HepG2 (cell line): Measurements from ENCODE around the gene BCL2. TPM values are rescaled to one million over a fixed set of nuclear protein-coding genes. Genes with fewer than 3 reads are reported as not detected.

Experiments
- ATAC-seq: fragments of 200-7000 bp; cut with Tn5 transposase; 3 replicates; pipeline ENCODE4 v1.9.1; 2020; ENCODE audit warnings: mild to moderate bottlenecking, moderate library complexity
- BruUV-seq: library from RNA; stranded (reverse); fragments of 400-500 nt; replicated peaks from 2 replicates; lab custom pipeline; 2021; lab: Mats Ljungman, UMichigan
- CTCF ChIA-PET: fragments of 300-600 bp; formaldehyde crosslinking; extraction: SDS; loops from one replicate; lab custom pipeline; 2021; ENCODE audit warnings: low total read pairs, inconsistent platforms, low intra/inter-chr PET ratio; lab: Yijun Ruan, JAX
- POLR2A ChIA-PET: fragments of 350-600 bp; sonication (Branson Sonifier 250); formaldehyde crosslinking; loops from one replicate; lab custom pipeline; 2020; ENCODE audit warnings: antibody characterized with exemption, inconsistent platforms; lab: Yijun Ruan, JAX
- DNase-seq: peaks from one replicate; pipeline ENCODE4 v3.0.0-alpha.2; 2015; ENCODE audit warnings: low spot score
- FAIRE-seq: peaks from 3 replicates; lab custom pipeline; 2011; peaks lifted over from hg19 to GRCh38; lab: Jason Lieb, UNC
- H2AFZ ChIP-seq: one replicate; pipeline ENCODE4 v1.6.1; 2011; ENCODE audit warnings: low read length, inconsistent platforms
- H3K27ac ChIP-seq: fragments of 300-600 bp; 3 replicates; pipeline ENCODE4 v1.8.0; 2011; ENCODE audit warnings: mixed run types, mild to moderate bottlenecking, mixed read lengths, low read length, inconsistent platforms; ENCODE audit not compliant: insufficient read depth; ENCODE audit errors: extremely low read length
- H3K27me3 ChIP-seq, 2 experiments: fragments of 200-600 bp in 1 of 2; 2 replicates in 1 of 2; 3 replicates in 1 of 2; pipeline versions ENCODE4 v1.6.0 to v1.8.0; 2011; ENCODE audit warnings: low read length in 2 of 2, mild to moderate bottlenecking in 2 of 2, moderate library complexity in 2 of 2, inconsistent platforms in 1 of 2; ENCODE audit not compliant: insufficient read depth in 2 of 2, control insufficient read depth in 1 of 2
- H3K36me3 ChIP-seq, 2 experiments: fragments of 200-600 bp in 1 of 2; replicated peaks in 1 of 2; 2 replicates in 1 of 2; 3 replicates in 1 of 2; pipeline versions ENCODE4 v1.5.1 to v1.8.0; 2011; ENCODE audit warnings: low read length in 2 of 2, inconsistent platforms in 1 of 2; ENCODE audit not compliant: insufficient read depth in 2 of 2, control insufficient read depth in 1 of 2
- H3K4me1 ChIP-seq: 2 replicates; pipeline ENCODE4 v1.5.1; 2012; ENCODE audit warnings: low read length, inconsistent platforms; ENCODE audit not compliant: insufficient read depth
- H3K4me2 ChIP-seq: 2 replicates; pipeline ENCODE4 v1.6.0; 2011; ENCODE audit warnings: low read depth, low read length, inconsistent platforms
- H3K4me3 ChIP-seq, 3 experiments: fragments of 200-600 bp in 1 of 3; sonication (generic), shearing (Covaris generic) in 1 of 3; replicated peaks in 1 of 3; 2 replicates each; pipeline ENCODE4 v1.5.1; 2011 to 2016; ENCODE audit warnings: low read length in 3 of 3, inconsistent platforms in 2 of 3, low read depth in 2 of 3, mild to moderate bottlenecking in 2 of 3, control low read depth in 1 of 3, mixed read lengths in 1 of 3; ENCODE audit not compliant: insufficient read depth in 1 of 3
- H3K79me2 ChIP-seq: one replicate; pipeline ENCODE4 v1.6.1; 2011; ENCODE audit warnings: low read length, inconsistent platforms; ENCODE audit not compliant: insufficient read depth
- H3K9ac ChIP-seq: 2 replicates; pipeline ENCODE4 v1.6.0; 2011; ENCODE audit warnings: mild to moderate bottlenecking, low read depth, low read length, inconsistent platforms; ENCODE audit not compliant: insufficient read depth
- H3K9me3 ChIP-seq: 2 replicates; pipeline ENCODE4 v1.5.1; 2012; ENCODE audit warnings: mild to moderate bottlenecking, low read length
- H4K20me1 ChIP-seq: 2 replicates; pipeline ENCODE4 v1.6.0; 2011; ENCODE audit warnings: inconsistent platforms, mild to moderate bottlenecking, low read length, moderate library complexity; ENCODE audit not compliant: insufficient read depth
- ARHGAP35 ChIP-seq: sonication (generic); formaldehyde crosslinking; IDR thresholded peaks from 2 replicates; pipeline ENCODE4 v1.9.0; 2022; ENCODE audit warnings: mild to moderate bottlenecking, inconsistent platforms, moderate library complexity, missing genetic modification reagents, borderline replicate concordance
- GATAD2A ChIP-seq: IDR thresholded peaks from 2 replicates; pipeline ENCODE4 v1.6.1; 2016
- KLF9 ChIP-seq: IDR thresholded peaks from 2 replicates; pipeline ENCODE4 v1.6.1; 2016; ENCODE audit warnings: low read depth
- MTF2 ChIP-seq: sonication (generic); formaldehyde crosslinking; IDR thresholded peaks from 2 replicates; pipeline ENCODE4 v1.5.0; 2020; ENCODE audit warnings: missing genetic modification reagents, borderline replicate concordance
- NFE2L1 ChIP-seq: sonication (generic); formaldehyde crosslinking; IDR thresholded peaks from 2 replicates; pipeline ENCODE4 v1.4.0; 2020; ENCODE audit warnings: missing genetic modification reagents, mild to moderate bottlenecking, borderline replicate concordance
- POLR2AphosphoS2 ChIP-seq: IDR thresholded peaks from 2 replicates; pipeline ENCODE4 v1.6.1; 2011; ENCODE audit warnings: low read depth, low read length, improper control_type of control experiment
- SALL2 ChIP-seq: sonication (generic); formaldehyde crosslinking; IDR thresholded peaks from 2 replicates; pipeline ENCODE4 v1.8.1; 2023; ENCODE audit warnings: mild to moderate bottlenecking, missing genetic modification reagents, inconsistent platforms
- SMARCE1 ChIP-seq: fragments of 450-650 bp; IDR thresholded peaks from 2 replicates; pipeline ENCODE4 v1.6.1; 2017; ENCODE audit warnings: borderline replicate concordance
- TARDBP ChIP-seq: sonication (generic); formaldehyde crosslinking; IDR thresholded peaks from 2 replicates; pipeline ENCODE4 v1.8.0; 2022; ENCODE audit warnings: mild to moderate bottlenecking, missing genetic modification reagents
- ZNF747 ChIP-seq: sonication (generic); formaldehyde crosslinking; IDR thresholded peaks from 2 replicates; pipeline ENCODE4 v1.8.1; 2023; ENCODE audit warnings: missing genetic modification reagents, mild to moderate bottlenecking, borderline replicate concordance
- WGBS: methylation state at CpG from one replicate; pipeline ENCODE4 v1.1.6; 2017; ENCODE audit warnings: low lambda C conversion rate; 5-methylcytosine and 5-hydroxymethylcytosine counted together
- in situ Hi-C: cut with HindIII; loops from 2 replicates; pipeline ENCODE4 v1.10.0; 2017; ENCODE audit warnings: low pct_unique_long_range_greater_than_20kb; ENCODE audit not compliant: extremely low pct_ligation_motif_present
- intact Hi-C: fragments of 100-400 bp; cut with micrococcal nuclease; formaldehyde crosslinking; loops from one replicate; pipeline ENCODE4 v1.10.0; 2022; ENCODE audit not compliant: unreplicated experiment
- polyA plus RNA-seq, 8 experiments: library from polyadenylated mRNA; depleted of rRNA in 3 of 8; stranded (reverse) in 7 of 8; unstranded in 1 of 8; fragments of >200 nt; fragmentation: Illumina TruSeq in 4 of 8; extraction: Trizol in 4 of 8; gene quantifications; 2 replicates each; pipeline versions ENCODE4 v1.2.1 to v1.2.3, GENCODE V29; 2011 to 2016; ENCODE audit warnings: low read depth in 4 of 8, missing spikeins in 1 of 8, mixed read lengths in 1 of 8; ENCODE audit not compliant: insufficient read depth in 1 of 8
- total RNA-seq, 5 experiments: library from RNA; depleted of rRNA; stranded (reverse); fragments of >200 nt; fragmentation: Illumina TruSeq; extraction: Trizol; gene quantifications; 2 replicates each; pipeline ENCODE4 v1.2.3, GENCODE V29; 2016; ENCODE audit warnings: low read depth in 1 of 5
- TF ChIP-seq, protein P1 (sequence below): sonication (generic); formaldehyde crosslinking; IDR thresholded peaks from 2 replicates; pipeline ENCODE4 v1.5.0; 2020; ENCODE audit warnings: missing genetic modification reagents

The BCL2 gene
- total and polyA plus RNA-seq, 2 of the 13 experiments (the other 11 are each of a cell fraction or from before 2014, with no cell fraction given) = 0.07 to 0.53 TPM

DNA sequence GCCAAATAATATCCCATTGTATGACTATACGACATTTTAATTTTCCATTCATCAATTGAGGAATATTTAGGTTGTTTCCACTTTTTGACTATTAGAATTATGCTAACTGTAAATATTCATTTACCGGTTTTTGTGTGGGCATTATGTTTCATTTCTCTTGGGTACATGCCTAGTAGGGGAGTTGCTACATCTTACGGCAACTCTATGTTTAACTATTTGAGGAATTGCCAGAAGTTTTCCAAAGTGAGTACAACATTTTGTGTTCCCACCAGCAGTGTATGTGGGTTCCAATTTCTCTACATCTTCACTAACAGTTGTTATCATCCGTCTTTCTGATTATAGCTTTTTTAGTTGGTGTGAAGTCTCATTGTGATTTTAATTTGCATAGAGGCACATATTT, 49.0 kb upstream of the BCL2 start:
- H3K27ac ChIP-seq = no peak overlapping the region
- DNase-seq (no peak), ATAC-seq (no peak), FAIRE-seq (no peak)
- H3K4me2 ChIP-seq = peak overlapping the region; percentile 88; the same call in 1 of the 2 replicates
- H3K9me3 ChIP-seq = peaks cover 9% of the 10 kb centered on the region; the same call in 1 of the 2 replicates
- in situ Hi-C loops = no loop called here
- H3K79me2 ChIP-seq = peaks cover 32% of the 10 kb centered on the region
- H3K36me3 ChIP-seq = 0 out of 5 replicates have a peak, but pooled peaks cover 0 to 5% of the 10 kb centered on the region in 2 experiments
- POLR2A ChIA-PET = interaction anchor here (0.7 kb wide), 1 partner anchor 54 kb away, joined by 3 read pairs; the partner anchor contains the start of gene VPS4B
- H3K27me3 ChIP-seq = no peaks in the 10 kb centered on the region; a peak in 1 of 5 replicates
- CTCF ChIA-PET = no interaction called here
- no peak overlapping the region for H3K4me3 ChIP-seq
- no peak overlapping the region for H3K9ac ChIP-seq
- intact Hi-C loops = no loop called here
- peaks cover 38% of the 10 kb centered on the region for H3K4me1 ChIP-seq
- BruUV-seq = no TSS peak
- H2AFZ ChIP-seq = no peak overlapping the region
- peaks cover 12% of the 10 kb centered on the region for H4K20me1 ChIP-seq
- WGBS = 80% methylated on average over 4 of the region's 4 CpGs
- TF ChIP-seq SMARCE1 (no peak), KLF9 (no peak), POLR2AphosphoS2 (no peak), MTF2 (CRISPR knock-in tag) (no peak), TARDBP (no peak), SALL2 (no peak), ZNF747 (no peak), GATAD2A (CRISPR knock-in tag) (no peak), ARHGAP35 (CRISPR knock-in tag) (no peak), NFE2L1 (no peak)
- TF ChIP-seq, protein P1, sequence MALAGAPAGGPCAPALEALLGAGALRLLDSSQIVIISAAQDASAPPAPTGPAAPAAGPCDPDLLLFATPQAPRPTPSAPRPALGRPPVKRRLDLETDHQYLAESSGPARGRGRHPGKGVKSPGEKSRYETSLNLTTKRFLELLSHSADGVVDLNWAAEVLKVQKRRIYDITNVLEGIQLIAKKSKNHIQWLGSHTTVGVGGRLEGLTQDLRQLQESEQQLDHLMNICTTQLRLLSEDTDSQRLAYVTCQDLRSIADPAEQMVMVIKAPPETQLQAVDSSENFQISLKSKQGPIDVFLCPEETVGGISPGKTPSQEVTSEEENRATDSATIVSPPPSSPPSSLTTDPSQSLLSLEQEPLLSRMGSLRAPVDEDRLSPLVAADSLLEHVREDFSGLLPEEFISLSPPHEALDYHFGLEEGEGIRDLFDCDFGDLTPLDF = no peak
